Peyer's patch (tissue), 4 donors: ENCODE data around the gene RBM17.

Experiments
- CTCF ChIP-seq, 6 experiments: fragments of 450-650 bp in 4 of 6; fragments of 200-600 bp in 2 of 6; sonication (generic) in 1 of 6; IDR thresholded peaks; one replicate each; pipeline ENCODE4 v1.5.1; 2017 to 2019; ENCODE audit warnings: antibody characterized with exemption in 6 of 6, mild to moderate bottlenecking in 3 of 6, moderate library complexity in 1 of 6
- POLR2A ChIP-seq, 2 donors: fragments of 450-650 bp; IDR thresholded peaks; one replicate each; pipeline ENCODE4 v1.5.1; 2017; ENCODE audit warnings: antibody characterized with exemption in 2 of 2, mild to moderate bottlenecking in 2 of 2, moderate library complexity in 2 of 2

GRCh38 chr10:6141296-6142151 lies 52.7 kb downstream of the RBM17 start:
- TF ChIP-seq CTCF (IDR thresholded peaks at IDR 0.05), result no peak
- no peak for TF ChIP-seq POLR2A (IDR thresholded peaks at IDR 0.05)
